H7 (cell line): ENCODE measurements around the gene STIM2. TPM values are rescaled to one million over a fixed set of nuclear protein-coding genes. Genes with fewer than 3 reads are reported as not detected.
"Not testable (repeated sequence)": the region's sequence is repeated elsewhere in the genome, so short reads cannot be mapped to it uniquely, and the experiment has no call there.

Experiments used
- DNase-seq: peaks from one replicate; pipeline ENCODE4 v3.0.0; 2012
- H3K27me3 ChIP-seq: 2 replicates; pipeline ENCODE4 v1.6.0; 2011; ENCODE audit warnings: mild to moderate bottlenecking, low read length; ENCODE audit not compliant: control insufficient read depth, insufficient read depth
- H3K36me3 ChIP-seq: replicated peaks from 2 replicates; pipeline ENCODE4 v1.5.1; 2011; ENCODE audit warnings: low read length; ENCODE audit not compliant: control insufficient read depth, insufficient read depth
- H3K4me3 ChIP-seq: 2 replicates; pipeline ENCODE4 v1.5.1; 2011; ENCODE audit warnings: low read depth, mild to moderate bottlenecking, control low read depth, low read length, moderate library complexity; ENCODE audit not compliant: insufficient read depth
- total RNA-seq: library from RNA; depleted of rRNA; stranded (reverse); fragments of >200 nt; shearing (Covaris generic); gene quantifications from 2 replicates; pipeline ENCODE4 v1.2.3, GENCODE V29; 2014

Gene STIM2
- total RNA-seq, 1 experiment from 2014 or later = 13.3 TPM

DNA sequence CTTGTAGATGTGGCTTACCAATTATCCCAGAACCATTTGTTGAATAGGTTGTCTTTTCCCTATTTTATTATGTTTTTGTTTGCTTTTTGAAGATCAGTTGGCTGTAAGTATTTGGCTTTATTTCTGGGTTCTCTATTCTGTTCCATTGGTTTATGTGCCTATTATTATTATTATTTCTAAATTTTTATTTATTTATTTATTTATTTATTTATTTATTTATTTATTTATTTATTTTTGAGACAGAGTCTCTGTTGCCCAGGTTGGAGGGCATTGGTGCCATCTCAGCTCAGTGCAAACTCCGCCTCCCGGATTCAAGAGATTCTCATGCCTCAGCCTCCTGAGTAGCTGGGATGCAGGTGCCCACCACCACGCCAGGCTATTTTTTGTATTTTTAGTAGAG is 174.5 kb downstream of the STIM2 start:
- H3K36me3 ChIP-seq, H3K4me3 ChIP-seq, H3K27me3 ChIP-seq, DNase-seq: not testable (repeated sequence)

DNA sequence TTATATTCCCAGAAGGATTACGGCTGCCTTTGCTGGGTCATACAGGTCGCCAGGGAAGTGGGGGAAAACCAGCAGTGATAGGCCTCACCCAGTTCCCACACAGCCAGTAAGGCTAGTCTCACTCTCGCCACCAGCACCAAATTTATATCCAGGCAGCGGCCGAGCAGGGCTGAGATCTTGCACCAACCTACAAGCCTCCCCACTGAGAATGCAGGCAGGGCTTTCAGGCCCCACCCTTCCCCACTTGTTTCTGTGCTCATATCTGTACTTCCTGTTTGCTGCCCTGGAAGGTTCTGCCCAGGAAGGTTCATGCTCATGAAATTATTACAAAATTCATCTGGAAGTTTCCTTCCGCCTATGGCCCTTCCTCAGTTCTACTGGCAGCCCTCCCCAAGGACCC is 179.7 kb downstream of the STIM2 start:
- Histone ChIP-seq H3K4me3 (no peak overlapping the region), H3K27me3 (no peaks in the 10 kb centered on the region), H3K36me3 (no peaks in the 10 kb centered on the region)
- DNase-seq = no peak

DNA sequence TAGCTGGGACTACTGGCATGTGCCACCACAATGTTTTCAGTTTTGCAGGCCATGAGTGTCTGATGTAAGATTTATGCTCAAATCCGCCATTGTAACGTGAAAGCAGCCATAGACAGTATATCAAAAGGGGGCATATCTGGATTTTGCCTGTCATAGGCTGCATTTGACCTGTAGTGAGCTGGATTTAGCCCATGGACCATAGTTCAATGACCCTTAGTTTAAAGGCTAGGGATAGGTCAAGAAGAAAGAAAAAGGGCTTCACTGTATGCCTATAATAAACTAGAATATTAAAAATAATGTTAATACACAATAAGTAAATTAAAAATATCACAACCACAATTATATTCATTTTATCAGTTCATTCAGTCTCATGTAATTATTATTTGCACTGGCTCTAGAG is 181.8 kb downstream of the STIM2 start:
- H3K27me3 ChIP-seq = no peaks in the 10 kb centered on the region
- no peak for DNase-seq
- H3K36me3 ChIP-seq = no peaks in the 10 kb centered on the region
- H3K4me3 ChIP-seq = no peak overlapping the region

DNA sequence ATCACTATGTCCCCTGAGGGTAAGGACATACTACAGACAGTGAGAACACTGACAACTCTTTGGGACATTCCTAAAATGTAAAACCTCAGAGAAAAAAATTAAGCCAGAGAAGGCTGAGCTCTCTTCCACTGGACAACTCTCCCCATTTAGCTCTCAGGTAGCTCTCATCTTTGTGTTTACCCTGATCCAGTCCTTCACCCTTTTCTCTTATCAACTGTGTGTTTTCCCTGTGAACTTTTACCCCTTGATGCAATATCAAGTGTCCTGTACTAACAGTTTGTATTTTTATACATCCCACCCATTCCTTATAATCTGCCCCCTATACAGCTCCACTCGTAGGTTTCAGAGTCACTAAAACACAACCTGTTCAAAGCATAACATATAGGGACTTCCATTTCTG is 182.6 kb downstream of the STIM2 start:
- DNase-seq = no peak
- H3K36me3 ChIP-seq = no peaks in the 10 kb centered on the region
- no peaks in the 10 kb centered on the region for H3K27me3 ChIP-seq
- no peak overlapping the region for H3K4me3 ChIP-seq

DNA sequence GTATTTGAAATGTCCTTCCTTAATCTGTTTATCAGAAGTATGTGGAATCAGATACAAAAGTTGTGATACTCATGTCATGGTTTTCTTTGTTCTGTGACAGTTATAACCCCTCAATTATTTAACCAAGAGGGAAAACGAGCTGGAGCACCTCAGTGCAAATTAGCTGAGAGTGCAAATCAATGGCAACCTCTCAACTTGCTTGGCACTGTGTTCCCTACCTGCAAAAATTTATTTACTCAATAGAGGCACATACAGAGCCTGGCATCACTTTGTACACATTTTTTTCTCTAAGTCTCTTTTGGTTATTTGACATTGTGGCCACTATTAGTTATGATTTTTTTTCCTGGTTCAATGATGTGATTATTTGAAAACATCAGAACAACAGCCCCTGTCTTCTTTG is 186.2 kb downstream of the STIM2 start:
- Histone ChIP-seq H3K36me3 (no peaks in the 10 kb centered on the region), H3K4me3 (no peak overlapping the region), H3K27me3 (no peaks in the 10 kb centered on the region)
- DNase-seq = no peak

DNA sequence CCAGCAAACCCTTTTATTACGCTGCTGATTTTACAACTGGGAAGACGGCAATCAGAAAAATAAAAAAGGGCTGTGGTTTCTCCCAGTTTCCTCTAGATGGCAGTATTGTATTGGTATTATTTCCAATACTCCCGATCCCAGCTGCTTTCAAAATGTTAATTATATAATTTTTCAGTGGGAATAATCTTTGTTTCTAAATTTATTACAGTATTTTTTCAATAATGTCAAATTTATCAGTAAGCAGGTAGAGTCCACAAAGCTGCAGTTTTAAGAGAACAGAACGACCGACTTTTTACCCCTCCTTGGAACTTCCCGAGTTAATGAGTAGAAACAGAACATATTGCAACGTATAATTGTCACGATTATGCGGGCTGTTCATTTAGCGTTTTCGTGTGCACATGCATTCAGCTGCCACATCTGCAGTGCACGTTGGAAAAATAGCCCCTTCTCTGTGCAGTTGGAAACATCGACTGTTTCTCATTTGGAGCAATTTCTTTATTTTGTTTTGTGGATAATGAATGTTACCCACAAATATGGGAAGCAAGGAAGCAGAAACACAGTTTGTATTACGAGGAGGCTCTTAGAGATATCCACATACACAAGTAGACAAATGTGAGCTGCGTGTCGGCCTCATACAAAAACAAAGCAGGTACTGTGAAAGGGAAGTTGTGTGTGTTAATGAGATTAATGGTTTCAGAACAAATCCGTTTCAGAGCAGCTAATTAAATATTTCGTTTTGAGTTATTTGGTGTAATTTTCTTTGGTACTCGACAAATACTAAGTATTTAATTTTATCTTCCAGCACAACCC is 188.0 kb downstream of the STIM2 start:
- Histone ChIP-seq H3K27me3 (no peaks in the 10 kb centered on the region), H3K4me3 (no peak overlapping the region), H3K36me3 (no peaks in the 10 kb centered on the region)
- DNase-seq = peak; percentile 24

DNA sequence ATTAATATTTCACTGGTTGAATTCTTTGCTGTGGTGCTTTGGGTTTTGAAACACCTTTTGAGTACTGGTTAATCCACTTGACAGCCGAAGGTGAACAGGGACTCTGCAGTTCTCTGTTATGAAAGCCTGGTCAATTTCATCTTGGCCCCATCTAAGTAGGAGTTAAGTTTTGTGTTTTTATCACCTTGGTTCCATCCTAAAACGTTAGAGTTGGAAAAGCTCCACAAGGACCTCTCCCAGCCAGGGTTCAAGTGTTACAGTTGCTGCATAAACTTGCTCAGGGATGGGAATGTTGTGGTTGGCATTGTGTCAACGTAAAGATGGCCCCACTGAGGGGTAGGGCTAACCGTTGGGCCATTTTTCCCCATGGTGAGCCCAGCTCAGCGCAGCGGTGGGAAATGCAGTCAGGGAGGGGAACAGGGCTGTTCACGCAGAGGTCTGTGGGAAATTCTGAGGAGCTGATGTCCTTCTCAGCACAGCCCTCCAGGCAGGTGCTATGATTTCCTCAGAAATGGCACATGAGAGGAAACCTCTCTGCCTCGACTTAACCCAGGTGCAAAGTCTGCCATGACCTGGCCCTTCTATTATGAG is 188.7 kb downstream of the STIM2 start:
- no peak overlapping the region for H3K4me3 ChIP-seq
- no peaks in the 10 kb centered on the region for H3K36me3 ChIP-seq
- H3K27me3 ChIP-seq = no peaks in the 10 kb centered on the region
- no peak for DNase-seq

DNA sequence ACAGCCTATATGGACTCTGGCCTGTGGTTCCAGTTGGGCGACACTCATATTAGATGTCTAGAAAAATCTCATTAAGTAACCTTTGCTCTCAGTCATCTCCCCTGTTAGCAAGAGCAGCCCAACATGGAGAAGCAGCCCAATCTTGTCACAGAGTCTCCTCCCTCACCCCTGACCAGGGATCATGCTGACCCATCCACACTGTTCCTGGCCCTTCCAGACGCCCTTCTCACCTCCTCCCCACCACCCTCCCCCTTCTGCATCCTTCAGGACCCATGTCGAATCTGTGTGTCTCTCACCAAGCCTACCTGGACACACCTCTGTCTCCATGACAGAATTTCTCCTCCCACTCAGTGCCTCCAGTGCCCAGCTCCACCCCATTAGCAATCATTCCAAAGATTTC is 190.1 kb downstream of the STIM2 start:
- Histone ChIP-seq H3K27me3 (no peaks in the 10 kb centered on the region), H3K4me3 (no peak overlapping the region), H3K36me3 (no peaks in the 10 kb centered on the region)
- no peak for DNase-seq

DNA sequence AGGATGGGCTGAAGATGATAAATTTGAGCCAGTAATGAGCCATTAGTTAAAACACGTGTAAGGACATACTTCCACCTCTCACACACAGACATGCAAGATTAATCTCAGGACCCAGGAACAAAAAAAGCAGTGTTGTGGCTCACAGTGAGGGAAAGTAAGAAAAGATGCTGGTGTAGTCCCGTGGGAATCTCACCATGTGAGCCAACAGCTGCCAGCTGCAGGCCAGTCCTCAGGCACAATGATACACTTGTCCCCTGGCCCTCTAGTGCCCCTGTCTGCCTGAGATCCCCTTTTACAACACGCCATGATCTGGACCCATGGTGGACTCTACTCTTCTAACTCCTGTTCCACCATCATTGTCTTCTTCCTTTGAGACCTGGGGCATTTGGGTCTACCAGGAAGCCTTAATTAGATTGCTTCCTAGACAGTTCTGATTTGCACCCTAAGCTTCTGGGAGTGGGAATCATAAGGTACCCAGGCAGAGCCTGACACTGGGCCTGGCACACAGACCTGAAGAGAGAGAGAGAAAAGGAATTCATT is 194.7 kb downstream of the STIM2 start:
- no peak for DNase-seq
- no peaks in the 10 kb centered on the region for H3K27me3 ChIP-seq
- no peak overlapping the region for H3K4me3 ChIP-seq
- H3K36me3 ChIP-seq = no peaks in the 10 kb centered on the region

DNA sequence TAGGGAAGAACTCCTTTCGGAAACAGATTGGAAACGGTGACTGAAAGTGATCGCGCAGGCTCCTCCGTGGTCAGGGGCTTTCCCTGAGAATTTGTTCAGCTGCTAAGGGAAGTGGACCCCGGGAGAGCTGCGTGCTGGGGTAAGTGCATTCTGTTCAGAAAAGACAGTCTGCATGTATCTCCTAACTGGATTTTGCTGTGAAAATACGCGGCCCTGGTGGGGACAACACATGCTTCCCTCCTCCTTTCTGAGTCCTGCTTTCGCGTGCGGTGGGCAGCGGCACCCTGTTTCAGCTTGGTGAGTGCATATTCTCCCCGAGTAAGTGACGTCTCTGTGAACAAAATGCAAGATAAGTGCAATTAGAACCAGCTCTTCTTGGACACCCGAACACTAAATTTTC is 195.6 kb downstream of the STIM2 start:
- DNase-seq = no peak
- Histone ChIP-seq H3K36me3 (no peaks in the 10 kb centered on the region), H3K27me3 (no peaks in the 10 kb centered on the region), H3K4me3 (no peak overlapping the region)

DNA sequence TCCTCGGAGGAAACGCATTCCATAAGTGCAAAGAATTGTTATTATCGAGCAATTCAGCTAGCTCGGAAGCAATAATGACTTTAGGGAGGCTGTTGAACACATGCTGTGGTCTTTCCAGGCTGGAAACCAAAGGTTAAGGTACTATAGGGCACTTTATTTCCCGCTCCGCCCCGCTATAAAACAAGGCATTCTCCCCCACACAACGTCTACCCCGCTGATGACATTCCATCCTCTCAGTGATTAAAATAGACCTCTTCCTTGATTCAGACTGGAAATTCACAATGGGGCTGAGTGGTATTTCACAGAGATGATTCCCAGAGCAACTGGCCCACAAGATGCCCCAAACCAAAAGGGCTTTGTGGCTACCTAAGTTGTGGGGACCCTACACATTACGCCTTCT is 196.4 kb downstream of the STIM2 start:
- no peak overlapping the region for H3K4me3 ChIP-seq
- DNase-seq = no peak
- H3K36me3 ChIP-seq = no peaks in the 10 kb centered on the region
- no peaks in the 10 kb centered on the region for H3K27me3 ChIP-seq

DNA sequence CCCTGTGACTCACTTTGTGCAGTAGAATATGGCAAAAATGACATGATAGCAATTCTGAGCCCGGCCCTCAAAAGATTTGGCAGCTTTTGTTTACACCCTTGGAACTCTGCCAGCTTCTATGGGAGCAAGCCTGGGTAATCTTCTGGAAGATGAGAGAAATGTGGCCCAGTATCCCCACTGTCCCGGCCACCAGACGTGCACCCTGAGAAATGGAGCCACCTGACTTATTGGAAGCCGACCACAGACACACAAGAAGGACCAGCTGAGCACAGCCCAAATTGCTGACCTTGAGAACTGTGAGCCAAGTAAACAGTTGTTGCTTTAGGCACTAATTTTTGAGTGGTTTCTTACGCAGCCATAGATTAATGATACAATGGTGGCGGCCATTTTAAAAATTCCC is 197.0 kb downstream of the STIM2 start:
- H3K4me3 ChIP-seq = no peak overlapping the region
- H3K27me3 ChIP-seq = no peaks in the 10 kb centered on the region
- H3K36me3 ChIP-seq = no peaks in the 10 kb centered on the region
- no peak for DNase-seq

DNA sequence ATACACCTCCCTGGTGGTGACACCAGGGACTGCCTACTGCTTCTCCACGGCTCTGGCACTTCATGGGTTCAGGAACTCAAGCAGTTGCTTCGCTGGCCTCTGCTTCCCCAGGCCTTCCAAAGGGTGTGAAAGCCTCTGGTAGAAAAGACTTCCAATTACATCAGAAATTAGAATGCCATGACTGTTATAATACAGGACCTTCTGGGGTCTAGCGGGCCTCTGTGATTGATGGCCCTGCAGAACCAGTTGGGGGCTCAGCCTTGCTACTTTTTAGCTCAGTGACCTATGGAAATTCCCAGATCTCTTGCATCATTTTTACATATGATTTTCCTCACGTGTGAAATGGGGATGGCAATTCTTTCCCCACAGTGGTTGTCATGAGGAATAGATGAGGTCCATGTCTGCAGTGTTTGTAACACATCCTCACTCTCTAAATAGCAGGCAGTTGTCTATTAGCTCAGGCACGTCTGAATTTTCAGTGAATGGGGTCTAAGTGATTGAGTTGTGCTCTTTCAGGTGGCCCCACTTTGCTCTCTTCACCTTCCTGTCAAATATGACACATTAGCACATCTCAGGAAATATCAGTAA is 198.3 kb downstream of the STIM2 start:
- no peak for DNase-seq
- Histone ChIP-seq H3K4me3 (no peak overlapping the region), H3K36me3 (no peaks in the 10 kb centered on the region), H3K27me3 (no peaks in the 10 kb centered on the region)

DNA sequence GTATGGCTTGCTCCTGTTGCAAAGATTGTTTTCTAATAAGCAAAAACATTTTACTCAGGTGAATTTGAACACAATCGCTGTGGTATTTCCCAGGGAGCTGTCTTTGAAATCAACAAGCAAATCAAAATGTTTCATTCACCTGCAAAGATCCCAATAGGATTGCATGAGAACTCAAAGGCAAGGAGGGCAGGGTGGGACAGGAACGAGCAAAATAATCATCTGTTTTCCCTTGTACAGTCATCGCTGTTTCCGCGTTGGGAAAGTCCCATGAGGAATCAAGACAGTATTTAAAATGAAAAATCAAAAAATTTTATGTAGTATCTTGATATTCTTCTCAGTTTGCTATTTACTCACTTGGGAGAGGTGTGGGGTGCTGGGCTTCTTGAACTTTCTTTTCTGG is 198.8 kb downstream of the STIM2 start:
- no peak for DNase-seq
- Histone ChIP-seq H3K27me3 (no peaks in the 10 kb centered on the region), H3K36me3 (no peaks in the 10 kb centered on the region)

DNA sequence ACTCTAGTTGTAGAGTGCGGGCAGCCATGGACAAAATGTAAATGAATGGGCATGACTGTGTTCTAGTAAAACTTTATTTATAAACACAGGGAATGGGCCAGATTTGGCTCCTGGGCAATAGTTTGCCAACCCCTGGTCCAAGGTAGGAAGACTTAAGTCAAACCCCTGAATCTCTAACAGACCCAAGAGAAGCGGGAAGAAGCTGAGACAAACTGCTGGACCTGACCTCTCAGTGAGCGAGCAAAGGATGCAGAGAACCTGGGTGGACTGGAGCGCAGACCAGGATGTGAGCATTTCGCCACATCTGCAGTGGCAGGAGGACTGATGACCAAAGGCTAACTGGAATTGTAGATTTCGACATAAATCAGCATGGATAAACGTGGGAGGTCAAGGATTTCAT is 201.6 kb downstream of the STIM2 start:
- Histone ChIP-seq H3K4me3 (no peak overlapping the region), H3K36me3 (no peaks in the 10 kb centered on the region), H3K27me3 (no peaks in the 10 kb centered on the region)
- no peak for DNase-seq

More for the DNA sequence above, 198.8 kb downstream of the STIM2 start:
- no peak overlapping the region for H3K4me3 ChIP-seq
